ENCODE data around the gene ELMO1. TPM values are rescaled to one million over a fixed set of nuclear protein-coding genes. Genes with fewer than 3 reads are reported as not detected.

The ELMO1 gene
- total and polyA plus RNA-seq, 2 of the 13 experiments (the other 11 are each of a cell fraction or from before 2014, with no cell fraction given): 0.11 to 0.17 TPM

DNA sequence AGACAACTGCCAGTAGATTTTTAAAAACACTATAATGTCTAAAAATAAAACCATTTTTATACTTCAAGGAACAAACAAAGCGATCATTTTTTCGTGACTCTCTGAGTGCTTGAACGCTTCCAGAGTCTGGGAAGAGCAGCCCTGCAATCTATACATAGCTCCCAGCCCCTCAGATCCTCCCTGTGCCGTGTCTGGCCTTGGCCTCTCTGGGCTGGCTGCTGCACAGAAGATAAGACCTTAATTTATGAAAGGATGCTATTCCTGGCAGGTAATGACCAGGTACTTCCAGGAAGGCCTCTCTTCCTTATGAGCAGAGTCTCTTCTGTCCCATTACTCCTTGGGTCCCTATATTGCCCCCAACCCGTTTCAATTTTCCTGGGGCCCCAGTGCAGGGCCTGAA is 523.5 kb downstream of the ELMO1 start:
- Histone ChIP-seq H3K9ac (ENCODE audit: insufficient read depth, low read depth, low read length) (no peak overlapping the region), H3K36me3 (replicated peaks in 1 of 2; ENCODE audit: control insufficient read depth in 1 of 2, insufficient read depth in 2 of 2, low read length in 2 of 2) (no peaks in the 10 kb centered on the region), H3K4me2 (ENCODE audit: low read depth, low read length) (no peak overlapping the region), H4K20me1 (ENCODE audit: insufficient read depth, low read length) (no peaks in the 10 kb centered on the region), H2AFZ (ENCODE audit: low read length) (no peak overlapping the region), H3K27me3 (ENCODE audit: control insufficient read depth in 1 of 2, insufficient read depth in 2 of 2, low read length in 2 of 2) (0 out of 5 replicates have a peak, but pooled peaks cover 0 to 11% of the 10 kb centered on the region in 2 experiments), H3K79me2 (ENCODE audit: insufficient read depth, low read length) (no peaks in the 10 kb centered on the region), H3K9me3 (ENCODE audit: low read length) (no peaks in the 10 kb centered on the region), H3K27ac (ENCODE audit: extremely low read length, insufficient read depth, low read length) (no peak overlapping the region), H3K4me3 (replicated peaks in 1 of 3; ENCODE audit: insufficient read depth in 1 of 3, low read depth in 2 of 3, low read length in 3 of 3) (no peak overlapping the region), H3K4me1 (ENCODE audit: insufficient read depth, low read length) (no peaks in the 10 kb centered on the region)
- intact Hi-C loops (cut with micrococcal nuclease; ENCODE audit: unreplicated experiment): no loop called here
- 0% methylated on average over 5 of the region's 5 CpGs for WGBS (ENCODE audit: low lambda C conversion rate)
- TF ChIP-seq PRDM10 (CRISPR knock-in tag; IDR thresholded peaks at IDR 0.05; ENCODE audit: low read depth) (no peak), REPIN1 (CRISPR knock-in tag; IDR thresholded peaks at IDR 0.05; ENCODE audit: borderline replicate concordance, low read depth) (no peak), SMAD9 (CRISPR knock-in tag; IDR thresholded peaks at IDR 0.05) (no peak), DR1 (CRISPR knock-in tag; IDR thresholded peaks at IDR 0.05) (no peak), TBP (CRISPR knock-in tag; IDR thresholded peaks at IDR 0.05) (no peak), MBD4 (IDR thresholded peaks at IDR 0.05; ENCODE audit: borderline replicate concordance, low read length) (no peak), ZNF776 (CRISPR knock-in tag; IDR thresholded peaks at IDR 0.05) (no peak), GTF3A (CRISPR knock-in tag; conservative IDR thresholded peaks at IDR 0.05) (no peak), ZNF552 (CRISPR knock-in tag; IDR thresholded peaks at IDR 0.05; ENCODE audit: borderline replicate concordance) (no peak), DNMT3B (CRISPR knock-in tag; conservative IDR thresholded peaks at IDR 0.05) (no peak), SMARCC2 (IDR thresholded peaks at IDR 0.05) (no peak), NCOA5 (CRISPR knock-in tag; IDR thresholded peaks at IDR 0.05) (no peak), ZNF329 (CRISPR knock-in tag; IDR thresholded peaks at IDR 0.05; ENCODE audit: low read depth) (no peak), ZNF275 (CRISPR knock-in tag; IDR thresholded peaks at IDR 0.05; ENCODE audit: borderline replicate concordance) (no peak), MXD1 (CRISPR knock-in tag; IDR thresholded peaks at IDR 0.05) (no peak), HES4 (CRISPR knock-in tag; IDR thresholded peaks at IDR 0.05; ENCODE audit: borderline replicate concordance) (no peak), KLF15 (CRISPR knock-in tag; IDR thresholded peaks at IDR 0.05; ENCODE audit: borderline replicate concordance) (no peak), MAFG (CRISPR knock-in tag; IDR thresholded peaks at IDR 0.05) (no peak), STAT5B (CRISPR knock-in tag; IDR thresholded peaks at IDR 0.05) (no peak)
- TF ChIP-seq, protein P1, sequence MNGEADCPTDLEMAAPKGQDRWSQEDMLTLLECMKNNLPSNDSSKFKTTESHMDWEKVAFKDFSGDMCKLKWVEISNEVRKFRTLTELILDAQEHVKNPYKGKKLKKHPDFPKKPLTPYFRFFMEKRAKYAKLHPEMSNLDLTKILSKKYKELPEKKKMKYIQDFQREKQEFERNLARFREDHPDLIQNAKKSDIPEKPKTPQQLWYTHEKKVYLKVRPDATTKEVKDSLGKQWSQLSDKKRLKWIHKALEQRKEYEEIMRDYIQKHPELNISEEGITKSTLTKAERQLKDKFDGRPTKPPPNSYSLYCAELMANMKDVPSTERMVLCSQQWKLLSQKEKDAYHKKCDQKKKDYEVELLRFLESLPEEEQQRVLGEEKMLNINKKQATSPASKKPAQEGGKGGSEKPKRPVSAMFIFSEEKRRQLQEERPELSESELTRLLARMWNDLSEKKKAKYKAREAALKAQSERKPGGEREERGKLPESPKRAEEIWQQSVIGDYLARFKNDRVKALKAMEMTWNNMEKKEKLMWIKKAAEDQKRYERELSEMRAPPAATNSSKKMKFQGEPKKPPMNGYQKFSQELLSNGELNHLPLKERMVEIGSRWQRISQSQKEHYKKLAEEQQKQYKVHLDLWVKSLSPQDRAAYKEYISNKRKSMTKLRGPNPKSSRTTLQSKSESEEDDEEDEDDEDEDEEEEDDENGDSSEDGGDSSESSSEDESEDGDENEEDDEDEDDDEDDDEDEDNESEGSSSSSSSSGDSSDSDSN (CRISPR knock-in tag; IDR thresholded peaks at IDR 0.05): no peak
- ChIA-PET POLR2A (no interaction called here), CTCF (ENCODE audit: low intra/inter-chr PET ratio, low total read pairs) (no interaction called here)
- no peak for DNase-seq (ENCODE audit: low spot score)
- no peak for ATAC-seq
- BruUV-seq (replicated peaks): no TSS peak
- no peak for FAIRE-seq
- in situ Hi-C loops (cut with HindIII; ENCODE audit: extremely low pct_ligation_motif_present, low pct_unique_long_range_greater_than_20kb): no loop called here

All from HepG2 (cell line).